ENCODE measurements around the gene TNNI3K.

Gene TNNI3K

DNA sequence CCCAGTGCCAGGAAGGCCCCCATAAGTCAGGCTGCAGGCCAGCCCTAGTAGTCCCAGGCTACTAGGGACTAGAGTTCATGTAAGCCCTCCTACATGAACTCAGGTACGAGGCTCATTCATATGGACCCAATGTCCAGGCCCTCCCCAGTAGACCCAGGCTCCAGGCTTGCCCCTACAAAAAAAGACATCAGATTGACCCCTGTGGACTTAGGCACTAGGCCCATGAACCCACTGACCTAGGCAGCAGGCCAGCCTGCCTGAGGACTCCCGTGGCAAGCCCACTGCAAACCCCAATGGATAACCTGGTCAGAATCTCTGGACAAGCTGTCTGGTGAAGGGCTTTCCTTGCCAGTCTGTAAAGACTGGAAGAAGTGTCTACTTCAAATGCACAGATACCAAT is 51.2 kb downstream of the TNNI3K start:
- DNase-seq (ENCODE audit: low read depth), result no peak

DNA sequence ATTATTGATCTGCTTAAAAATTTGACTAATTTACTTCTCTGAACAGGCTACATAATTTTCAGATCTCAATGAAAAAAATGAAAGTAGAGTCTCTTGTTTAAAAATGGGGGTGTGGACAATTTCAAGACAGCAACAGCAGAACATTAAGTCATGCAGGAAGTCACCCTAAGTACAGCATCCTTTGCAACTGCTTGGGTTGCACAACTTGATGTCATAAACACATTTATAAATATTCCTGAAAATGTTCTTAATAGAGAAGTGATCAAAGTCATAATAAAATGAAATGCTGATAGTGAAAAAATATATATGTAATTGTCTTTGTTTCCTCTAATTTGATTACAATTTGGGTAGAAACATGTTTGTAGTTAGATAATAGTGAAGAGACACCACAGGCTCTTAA is 79.3 kb downstream of the TNNI3K start:
- no peak for DNase-seq (ENCODE audit: low read depth)

DNA sequence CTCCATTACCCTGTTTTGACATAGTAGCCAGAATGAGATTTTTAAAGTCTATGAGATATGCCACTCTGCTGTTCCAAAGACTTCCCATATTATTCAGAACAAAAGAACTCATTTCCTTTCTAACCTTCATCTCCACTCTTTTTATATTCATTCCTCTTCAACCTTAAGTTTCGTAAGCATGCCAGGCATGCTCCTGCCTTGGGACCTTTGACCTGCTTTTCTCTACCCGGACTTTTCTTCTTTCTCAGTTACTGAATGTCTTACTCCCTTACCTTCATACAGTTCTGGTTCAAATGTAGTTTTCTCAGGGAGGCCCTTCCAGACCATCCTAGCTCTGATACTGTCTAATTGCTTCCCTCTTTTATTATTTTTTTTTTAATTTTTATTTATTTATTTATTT is 81.1 kb downstream of the TNNI3K start:
- no peak for DNase-seq (ENCODE audit: low read depth)

DNA sequence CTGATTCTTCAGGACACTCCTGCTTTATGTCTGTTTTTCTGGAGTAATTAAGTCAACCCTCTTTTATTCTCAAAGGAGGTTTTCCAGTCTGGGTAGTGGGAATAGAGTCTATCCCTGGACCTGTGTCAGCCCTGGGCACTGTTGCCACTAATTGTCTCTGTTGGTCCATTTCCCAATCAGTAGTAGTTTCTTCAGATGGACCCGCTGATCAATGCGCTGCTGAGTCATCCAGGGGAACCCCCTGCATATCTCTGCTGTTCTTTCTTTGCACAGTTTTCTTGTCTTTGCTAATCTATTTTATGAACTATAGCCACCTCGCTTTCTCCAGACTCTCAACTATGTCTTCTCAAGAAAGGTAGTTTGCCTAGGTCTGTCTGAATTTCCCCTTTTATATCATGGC is 82.5 kb downstream of the TNNI3K start:
- no peak for DNase-seq (ENCODE audit: low read depth)

DNA sequence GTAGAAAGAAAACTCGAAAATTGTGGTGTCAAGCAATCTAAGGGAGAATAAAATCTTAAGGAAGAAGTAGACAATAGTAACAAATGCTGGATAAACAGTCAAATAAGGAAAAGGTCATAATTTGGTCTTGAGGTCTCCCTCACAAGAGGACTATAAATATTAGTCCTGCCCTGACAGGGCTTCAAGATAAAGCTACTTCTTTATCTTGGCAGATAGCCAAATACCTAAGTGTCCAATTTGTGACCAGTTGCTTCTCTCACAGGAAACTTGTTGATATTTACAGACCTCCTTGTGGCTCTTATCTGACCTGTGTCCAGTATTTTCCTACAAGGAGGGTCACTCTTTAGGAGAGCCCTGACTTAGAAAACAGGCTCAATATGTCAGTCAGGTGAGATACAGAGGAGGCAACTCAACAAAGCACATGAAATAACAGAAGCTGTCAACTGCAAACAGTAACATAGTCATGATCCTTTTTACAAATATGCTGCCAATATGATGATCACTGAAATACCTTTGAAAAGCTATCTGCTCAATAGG is 88.8 kb downstream of the TNNI3K start:
- DNase-seq (ENCODE audit: low read depth), result no peak

DNA sequence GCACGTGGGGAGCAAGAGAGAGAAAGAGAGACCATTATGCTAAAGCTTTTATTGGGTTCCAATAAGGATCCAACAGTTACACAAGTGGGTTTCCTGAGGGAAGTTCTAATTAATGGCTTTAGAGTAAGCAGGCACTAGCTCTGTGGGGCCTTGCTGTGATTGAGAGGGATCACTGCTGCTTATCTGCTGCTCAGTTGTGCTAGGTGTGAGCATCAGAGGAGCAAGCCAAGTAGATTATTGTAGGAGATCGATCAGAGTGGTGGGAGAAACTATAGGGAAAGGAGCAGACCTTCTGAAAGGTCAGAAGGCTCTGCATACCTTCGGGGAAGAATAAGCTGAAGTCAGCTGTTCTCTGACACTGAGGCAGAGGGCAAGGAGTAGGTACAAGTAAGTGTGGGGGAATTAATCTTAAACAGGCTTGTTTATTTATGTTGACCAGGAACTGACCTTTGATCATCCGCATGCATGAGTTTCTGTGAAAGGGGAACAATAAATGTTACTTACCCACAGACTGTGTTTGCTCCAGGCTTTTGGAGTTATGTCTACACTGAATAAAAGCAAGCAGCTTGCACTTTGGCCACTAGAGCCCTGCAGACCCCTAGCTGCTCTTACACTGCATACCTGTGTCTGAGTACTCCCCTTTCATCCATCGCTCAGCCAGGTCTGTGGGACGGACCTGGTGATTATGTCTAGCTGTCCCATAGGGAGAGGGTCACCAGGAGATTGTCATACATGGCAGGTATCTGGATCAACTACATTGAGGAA is 89.7 kb downstream of the TNNI3K start:
- no peak for DNase-seq (ENCODE audit: low read depth)

DNA sequence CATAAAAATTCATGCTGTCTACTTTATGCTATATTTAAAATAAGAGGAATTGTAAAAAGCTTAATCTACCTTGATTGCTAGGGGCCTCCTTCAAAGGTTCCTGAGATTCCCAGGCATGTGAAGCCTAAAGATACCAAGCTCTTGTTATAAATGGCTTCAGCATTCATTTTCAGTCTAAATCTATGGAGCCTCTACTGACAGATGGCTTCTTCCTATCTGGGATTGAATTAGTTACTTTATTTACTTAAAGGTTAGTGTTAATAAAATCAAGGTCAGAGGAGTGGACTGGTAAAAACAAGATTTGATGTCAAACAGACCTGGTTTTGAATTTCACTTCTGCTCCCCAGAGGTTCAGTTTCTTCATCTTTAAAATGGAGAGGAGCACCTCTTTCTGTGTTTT is 93.7 kb downstream of the TNNI3K start:
- no peak for DNase-seq (ENCODE audit: low read depth)

DNA sequence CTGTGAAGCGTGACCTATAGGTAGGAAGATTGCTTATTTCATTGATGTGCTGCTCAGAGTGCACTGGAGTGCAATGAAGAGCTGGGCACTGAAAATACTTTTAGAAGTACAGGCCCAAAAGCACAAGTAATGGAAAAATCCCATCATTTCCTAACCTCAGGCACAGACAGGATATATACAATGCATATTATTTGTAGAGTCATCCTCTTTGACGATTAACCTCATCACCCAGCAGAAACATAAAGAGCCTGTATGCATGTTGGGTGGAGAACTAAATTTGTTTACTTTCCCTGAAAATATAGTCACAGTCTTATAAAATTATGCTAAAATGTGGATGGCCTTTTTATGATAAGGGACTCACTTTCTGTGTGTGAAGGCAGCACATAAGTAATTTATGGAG is 98.1 kb downstream of the TNNI3K start:
- DNase-seq (ENCODE audit: low read depth), result no peak

DNA sequence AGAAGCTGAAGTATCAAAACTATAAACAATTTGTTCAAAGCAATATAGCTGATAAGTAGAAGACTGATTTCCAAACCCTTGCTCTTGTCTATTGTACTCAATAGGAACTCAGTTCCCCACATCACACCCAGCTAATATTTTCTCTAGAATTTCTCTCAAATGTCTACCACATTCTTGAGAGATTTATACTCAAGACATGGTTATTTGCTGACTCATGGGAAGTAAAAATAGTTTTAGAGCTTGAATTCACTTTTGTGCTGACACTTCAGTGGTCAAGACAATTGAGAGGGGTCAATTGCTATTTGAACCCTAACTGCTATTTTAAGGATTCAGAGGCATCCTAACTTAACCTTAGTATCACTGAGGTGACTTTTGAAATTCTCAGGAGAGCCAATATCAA is 99.0 kb downstream of the TNNI3K start:
- no peak for DNase-seq (ENCODE audit: low read depth)

DNA sequence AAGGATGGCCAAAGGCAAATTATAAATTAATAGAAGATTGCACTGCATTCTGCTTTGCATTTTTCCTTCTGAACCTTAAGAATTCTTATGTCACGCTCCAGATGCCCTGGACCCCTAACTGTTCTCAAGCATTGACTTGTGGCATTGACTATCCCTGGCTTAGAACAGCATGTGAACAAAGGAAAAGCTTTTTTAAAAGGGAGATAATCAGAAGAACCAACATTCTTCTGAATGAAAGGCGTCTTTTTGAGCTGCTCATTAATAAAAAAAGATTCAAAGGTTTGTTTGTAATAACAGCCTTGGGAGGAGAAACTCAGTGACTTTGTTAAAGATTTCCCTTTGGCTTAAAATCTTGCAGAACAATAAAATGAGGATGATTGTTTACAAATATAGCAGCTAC is 105.5 kb downstream of the TNNI3K start:
- no peak for DNase-seq (ENCODE audit: low read depth)

DNA sequence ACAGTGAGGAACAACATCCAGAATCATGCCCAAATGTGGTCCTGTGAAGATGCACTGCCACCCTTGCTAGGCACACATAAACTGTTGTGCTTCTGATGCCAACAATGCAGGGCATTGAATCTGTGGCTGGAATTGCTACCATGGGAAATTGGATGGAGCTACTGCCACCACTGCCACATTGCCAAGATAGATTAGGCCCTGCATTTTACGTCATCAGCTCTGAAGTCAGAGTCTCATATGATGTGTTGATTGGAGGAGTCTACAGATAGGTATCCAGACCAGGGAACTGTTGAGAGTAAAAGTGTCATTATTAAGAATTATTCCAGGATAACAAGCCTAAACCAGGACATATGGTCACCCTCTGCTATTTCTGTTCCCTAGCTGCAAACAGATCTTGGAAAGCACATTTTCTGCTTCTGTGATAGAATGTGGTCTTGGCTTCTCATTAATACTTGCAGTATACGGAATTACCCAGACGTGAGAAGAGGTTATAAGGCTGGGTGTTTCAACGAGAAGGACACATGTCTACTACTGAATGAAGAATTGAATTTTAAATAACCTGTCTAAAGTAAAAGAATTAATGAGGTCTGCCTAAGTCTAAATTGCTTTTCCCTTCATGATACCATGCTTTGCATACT is 106.6 kb downstream of the TNNI3K start:
- DNase-seq (ENCODE audit: low read depth), result no peak

DNA sequence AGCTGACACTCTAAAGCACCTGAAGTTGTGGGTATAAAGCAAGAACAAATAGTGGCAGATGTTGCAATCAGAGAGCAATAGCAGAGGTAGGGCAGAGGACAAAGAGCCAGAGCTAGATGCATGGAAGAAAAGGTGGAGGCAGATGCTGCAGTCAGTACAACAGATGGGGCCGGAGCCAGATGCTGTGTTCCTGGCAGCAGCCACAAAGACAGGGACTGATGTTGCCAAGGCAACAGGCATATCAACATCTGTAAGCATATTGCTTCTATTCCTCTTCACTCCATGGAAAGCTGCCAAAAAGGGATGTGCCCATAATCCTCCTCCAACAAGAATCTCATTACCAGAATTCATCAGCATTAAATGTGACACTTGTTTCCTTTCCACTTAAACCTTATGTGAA is 108.0 kb downstream of the TNNI3K start:
- no peak for DNase-seq (ENCODE audit: low read depth)

DNA sequence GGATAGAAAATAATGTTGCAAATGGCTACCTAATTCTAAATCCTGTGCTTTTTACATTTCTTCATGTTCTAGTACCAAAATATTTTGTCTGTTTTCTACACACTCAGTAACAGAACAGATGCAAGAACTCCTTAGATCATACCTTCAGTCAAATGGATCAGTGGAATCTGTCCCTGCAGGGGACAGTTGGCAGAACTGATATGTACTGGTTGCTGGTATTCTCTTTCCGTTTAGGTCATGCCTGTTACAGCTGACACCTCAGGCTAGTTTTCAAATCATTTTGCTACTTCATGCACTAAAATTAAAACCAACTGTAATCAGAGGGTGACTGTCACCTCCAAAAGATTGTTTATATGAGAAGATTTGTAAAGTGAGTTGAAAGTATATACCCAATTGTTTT is 109.2 kb downstream of the TNNI3K start:
- no peak for DNase-seq (ENCODE audit: low read depth)

DNA sequence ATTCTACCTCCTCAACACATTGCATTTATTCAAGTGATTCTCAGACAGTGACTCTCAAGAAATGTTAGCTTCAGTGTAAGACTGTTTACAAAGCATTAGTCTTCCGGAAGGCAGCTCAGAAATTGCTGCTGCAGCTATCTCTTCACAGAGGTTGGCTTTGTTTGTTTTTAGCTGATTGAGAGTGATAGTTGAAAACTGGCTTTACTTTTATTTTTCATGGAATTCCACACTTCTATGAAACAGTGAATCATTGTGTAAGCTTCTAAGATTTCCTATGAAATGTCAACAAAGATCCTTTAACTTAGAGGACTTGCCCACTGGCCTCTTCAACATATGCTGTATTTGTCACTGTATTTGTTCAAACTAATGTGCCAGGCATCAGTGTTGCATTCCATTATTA is 121.3 kb downstream of the TNNI3K start:
- DNase-seq (ENCODE audit: low read depth), result no peak

DNA sequence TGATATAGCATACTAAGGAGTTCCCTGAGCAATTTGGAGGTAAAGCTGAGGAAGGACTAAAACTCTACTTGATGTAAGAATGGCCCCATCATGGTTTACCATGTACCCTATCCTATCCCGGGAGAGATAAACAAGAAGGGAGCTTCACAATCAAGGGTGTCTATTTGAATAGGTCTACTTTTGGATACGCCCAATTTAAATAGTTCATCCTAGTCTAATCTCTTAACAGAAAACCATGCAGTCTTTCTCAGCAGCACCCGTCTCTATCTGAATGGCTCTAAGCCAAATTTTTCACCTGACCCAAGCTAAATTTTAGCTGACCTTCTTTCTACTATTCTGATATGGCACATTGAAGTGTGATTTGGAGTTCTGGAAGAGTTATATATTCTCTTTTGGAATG is 122.0 kb downstream of the TNNI3K start:
- DNase-seq (ENCODE audit: low read depth), result no peak

DNA sequence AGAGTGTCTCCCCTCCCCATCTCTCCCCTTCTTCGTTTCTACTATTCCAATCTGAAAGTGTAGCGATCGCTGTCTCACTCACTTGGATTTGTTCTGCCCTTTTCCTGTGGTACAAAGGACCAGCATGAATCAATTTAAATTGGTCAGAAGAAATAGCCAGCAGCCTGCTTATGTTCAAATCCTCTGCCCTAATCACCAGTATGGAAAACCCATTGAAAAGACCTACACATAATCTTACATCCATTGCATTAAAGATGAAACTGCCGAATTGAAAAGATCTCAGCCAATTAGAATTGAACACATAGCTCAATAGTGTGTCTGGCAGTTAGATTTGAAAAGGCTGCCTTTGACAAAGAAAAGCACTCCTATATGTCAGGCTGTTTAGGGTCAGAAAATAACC is 122.6 kb downstream of the TNNI3K start:
- DNase-seq (ENCODE audit: low read depth), result no peak

DNA sequence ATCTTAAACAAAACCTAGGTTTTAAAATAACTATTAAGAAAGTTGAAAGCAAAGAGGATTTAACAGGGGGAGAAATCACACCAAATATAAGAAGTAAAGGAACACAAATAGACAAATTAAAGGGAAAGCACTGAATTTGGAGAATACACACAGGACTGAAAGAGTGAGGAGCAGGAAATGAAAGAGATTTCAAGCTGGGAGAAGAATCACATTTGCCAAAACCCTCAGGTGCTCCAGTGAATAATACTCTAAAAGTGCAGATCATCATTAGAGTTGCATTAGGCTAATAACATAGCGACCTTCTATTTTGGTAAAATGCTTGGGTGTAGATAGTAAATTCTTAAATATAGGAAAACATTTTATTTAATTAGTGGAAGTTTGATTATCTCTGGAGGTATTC is 127.5 kb downstream of the TNNI3K start:
- DNase-seq (ENCODE audit: low read depth), result no peak

DNA sequence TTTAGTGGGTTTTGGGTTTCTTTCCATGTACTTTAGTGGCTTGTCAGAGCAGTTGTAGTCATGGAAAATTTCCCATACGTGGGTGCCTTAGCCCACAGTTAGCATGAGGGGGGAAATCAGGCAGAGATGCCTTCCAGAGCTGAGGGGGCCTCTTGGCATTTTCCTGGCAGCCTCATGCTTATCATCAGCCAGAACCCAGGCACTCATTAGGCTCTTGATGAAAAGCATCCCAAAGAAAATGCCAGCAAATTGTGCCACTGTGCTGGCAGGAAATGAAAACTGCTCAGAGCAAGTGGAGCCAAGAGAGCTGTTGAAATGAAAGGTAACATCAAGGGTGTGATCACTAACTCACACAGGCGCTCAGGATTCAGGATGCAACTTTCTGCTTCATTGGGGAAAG is 128.0 kb downstream of the TNNI3K start:
- DNase-seq (ENCODE audit: low read depth), result no peak

DNA sequence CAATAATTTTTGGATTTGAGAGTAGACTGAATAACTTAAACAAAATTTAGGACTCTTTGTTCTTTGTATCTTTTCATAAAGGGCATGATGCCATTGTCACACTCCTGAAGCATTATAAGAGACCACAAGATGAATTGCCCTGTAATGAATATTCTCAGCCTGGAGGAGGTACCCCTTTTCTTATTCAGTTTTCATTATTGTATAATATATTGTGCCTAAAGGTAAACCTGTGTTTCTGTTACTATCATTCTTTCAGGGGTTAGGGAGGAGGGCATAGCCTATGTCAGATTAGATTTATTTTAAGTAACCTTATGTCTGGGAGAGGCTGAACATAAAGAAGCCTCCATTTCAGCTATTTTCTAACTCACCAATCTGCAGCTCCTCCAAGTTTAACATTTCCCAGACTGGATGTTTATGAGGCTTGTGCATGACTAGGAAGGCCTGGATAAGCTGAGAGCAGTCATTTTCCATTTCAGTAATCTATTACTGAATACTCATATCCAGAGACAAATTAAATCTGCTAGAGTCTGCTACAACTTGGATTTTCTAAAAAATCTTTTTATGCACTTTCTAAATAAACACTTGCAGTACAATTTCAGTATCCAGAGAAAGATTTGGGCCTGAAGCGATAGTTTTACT is 132.1 kb downstream of the TNNI3K start:
- DNase-seq (ENCODE audit: low read depth), result no peak

DNA sequence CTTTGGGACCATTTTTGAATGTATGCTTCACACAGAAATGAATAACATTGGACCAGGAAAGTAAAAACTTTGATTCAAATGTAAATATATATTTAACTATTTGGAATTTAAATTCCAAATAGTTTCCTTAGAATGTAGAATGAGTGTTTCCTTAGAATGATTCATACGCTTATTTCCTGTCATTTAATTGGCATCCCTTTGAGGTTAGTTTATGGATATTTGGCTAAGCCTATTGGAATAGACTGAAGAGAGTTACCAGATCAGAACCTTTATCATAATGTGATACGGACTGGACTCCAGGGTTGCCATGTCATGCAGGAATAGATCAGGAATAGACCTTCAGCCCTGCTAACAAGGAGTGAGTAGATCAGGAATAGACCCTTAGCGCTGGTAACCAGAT is 133.1 kb downstream of the TNNI3K start:
- no peak for DNase-seq (ENCODE audit: low read depth)

DNA sequence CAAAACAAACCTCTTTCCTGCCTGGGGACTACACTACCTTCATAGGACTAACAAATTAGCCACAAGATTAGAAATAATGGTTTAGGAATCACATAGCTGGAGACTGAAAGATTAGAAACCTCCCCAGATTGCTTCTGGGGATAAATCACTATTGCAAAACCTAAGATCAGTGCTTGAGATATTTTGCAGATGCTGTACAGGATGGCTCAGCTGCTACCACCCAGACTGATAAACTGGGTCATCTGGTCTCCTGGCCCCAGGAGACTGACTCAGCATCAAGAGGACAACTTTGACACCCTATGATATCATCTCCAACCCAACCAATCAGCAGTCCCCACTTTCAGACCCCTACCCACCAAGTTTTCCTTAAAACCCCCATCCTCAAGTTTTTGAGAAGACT is 140.2 kb downstream of the TNNI3K start:
- no peak for DNase-seq (ENCODE audit: low read depth)

DNA sequence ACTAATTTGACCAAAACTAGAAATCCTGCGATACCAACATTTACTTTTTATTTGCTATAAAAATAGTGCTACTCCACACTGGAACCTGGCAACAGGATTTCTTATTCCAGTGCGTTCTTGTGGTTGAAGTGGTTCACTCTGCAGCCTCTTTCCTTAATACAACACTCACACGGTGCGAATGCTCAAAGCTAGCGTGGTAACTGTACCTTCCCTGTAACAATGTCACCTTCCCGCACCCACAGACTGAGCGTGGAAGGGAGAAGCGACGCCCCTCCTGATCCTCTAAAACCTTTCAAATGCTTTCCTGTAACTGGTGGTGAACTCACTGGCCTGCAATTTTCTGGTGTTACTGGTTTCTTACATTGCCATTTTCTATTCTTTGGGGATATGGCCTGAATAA is 145.1 kb downstream of the TNNI3K start:
- DNase-seq (ENCODE audit: low read depth), result no peak

DNA sequence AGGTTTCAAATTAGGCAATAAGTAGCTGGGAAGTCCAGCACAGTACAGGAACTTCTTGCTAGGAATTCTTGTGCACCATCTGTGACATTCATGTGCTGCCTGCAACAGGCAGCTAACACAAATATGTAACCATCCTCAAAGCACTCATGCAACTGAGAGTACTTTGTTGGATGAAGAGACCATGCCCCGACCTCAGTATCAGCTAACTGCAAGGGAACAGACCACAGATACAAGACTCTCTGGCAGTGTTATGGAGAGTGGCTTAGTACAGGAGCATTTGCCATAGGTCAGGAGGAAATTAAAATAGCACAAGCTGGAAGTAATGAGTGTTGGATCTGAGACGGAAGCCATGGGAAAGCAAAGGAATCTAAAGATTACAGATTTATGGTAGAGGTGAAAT is 153.7 kb downstream of the TNNI3K start:
- no peak for DNase-seq (ENCODE audit: low read depth)
